Ishikawa (cell line): Measurements from ENCODE around the gene FBXW8.

Experiments
- FOXM1 ChIP-seq: IDR thresholded peaks from 2 replicates; pipeline ENCODE4 v1.6.1; 2012; ENCODE audit warnings: low read depth, borderline replicate concordance
- REST ChIP-seq: IDR thresholded peaks from 2 replicates; pipeline ENCODE4 v1.6.1; 2012; ENCODE audit warnings: low read depth, mild to moderate bottlenecking
- TEAD4 ChIP-seq: IDR thresholded peaks from 2 replicates; pipeline ENCODE4 v1.6.1; 2012

DNA sequence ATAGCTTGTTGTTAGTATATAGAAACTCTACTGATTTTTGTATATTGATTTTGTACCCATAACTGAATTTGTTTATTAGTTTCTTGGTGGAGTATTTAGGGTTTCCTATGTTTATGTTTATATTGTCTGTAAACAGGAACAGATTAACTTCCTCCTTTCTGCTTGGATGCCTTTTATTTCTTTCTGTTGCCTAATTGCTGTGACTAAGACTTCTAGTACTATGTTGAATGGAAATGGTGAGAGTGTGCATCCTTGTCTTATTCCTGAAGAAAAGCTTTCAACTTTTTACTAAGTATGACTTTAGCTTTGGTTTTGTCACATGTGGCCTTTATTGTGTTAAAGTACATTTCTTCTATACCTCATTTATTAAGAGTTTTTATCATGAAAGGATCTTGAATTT lies 20.9 kb downstream of the FBXW8 start:
- TF ChIP-seq FOXM1 (no peak), REST (no peak), TEAD4 (no peak)
